Measurements from ENCODE around the gene CCL1.

DNA sequence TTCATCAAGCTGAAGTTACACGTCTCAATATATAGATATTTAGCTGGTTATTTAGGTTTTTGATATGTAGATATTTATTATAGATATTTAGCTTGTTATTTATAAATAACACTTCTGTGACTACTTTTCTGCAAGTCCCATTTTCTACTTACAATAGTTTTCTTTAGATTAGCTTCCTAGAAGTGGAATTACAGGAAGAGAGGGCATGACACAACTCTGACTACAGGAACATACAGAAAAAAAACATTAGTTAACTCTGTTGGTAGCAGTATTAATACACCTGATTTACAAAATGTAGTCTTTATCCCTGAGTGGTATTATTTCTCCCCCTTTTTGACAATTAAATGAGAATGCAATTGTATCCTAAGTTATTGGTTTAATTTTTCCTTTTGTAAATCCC is 21.2 kb upstream of the CCL1 start:
- TF ChIP-seq, protein P1, sequence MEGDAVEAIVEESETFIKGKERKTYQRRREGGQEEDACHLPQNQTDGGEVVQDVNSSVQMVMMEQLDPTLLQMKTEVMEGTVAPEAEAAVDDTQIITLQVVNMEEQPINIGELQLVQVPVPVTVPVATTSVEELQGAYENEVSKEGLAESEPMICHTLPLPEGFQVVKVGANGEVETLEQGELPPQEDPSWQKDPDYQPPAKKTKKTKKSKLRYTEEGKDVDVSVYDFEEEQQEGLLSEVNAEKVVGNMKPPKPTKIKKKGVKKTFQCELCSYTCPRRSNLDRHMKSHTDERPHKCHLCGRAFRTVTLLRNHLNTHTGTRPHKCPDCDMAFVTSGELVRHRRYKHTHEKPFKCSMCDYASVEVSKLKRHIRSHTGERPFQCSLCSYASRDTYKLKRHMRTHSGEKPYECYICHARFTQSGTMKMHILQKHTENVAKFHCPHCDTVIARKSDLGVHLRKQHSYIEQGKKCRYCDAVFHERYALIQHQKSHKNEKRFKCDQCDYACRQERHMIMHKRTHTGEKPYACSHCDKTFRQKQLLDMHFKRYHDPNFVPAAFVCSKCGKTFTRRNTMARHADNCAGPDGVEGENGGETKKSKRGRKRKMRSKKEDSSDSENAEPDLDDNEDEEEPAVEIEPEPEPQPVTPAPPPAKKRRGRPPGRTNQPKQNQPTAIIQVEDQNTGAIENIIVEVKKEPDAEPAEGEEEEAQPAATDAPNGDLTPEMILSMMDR (IDR thresholded peaks at IDR 0.05) = no peak
- TF ChIP-seq ZFX (IDR thresholded peaks at IDR 0.05; ENCODE audit: borderline replicate concordance) = no peak

Data from 22Rv1 (cell line).